GM12892 (cell line): ENCODE results near the gene MBD6.
"Not testable (repeated sequence)": the region's sequence is repeated elsewhere in the genome, so short reads cannot be mapped to it uniquely, and the experiment has no call there.

Experiments
- DNase-seq: peaks from one replicate; pipeline ENCODE4 v3.0.0; 2011; ENCODE audit not compliant: insufficient read length
- FAIRE-seq: peaks from 2 replicates; lab custom pipeline; 2011; peaks lifted over from hg19 to GRCh38; lab: Jason Lieb, UNC
- POLR2A ChIP-seq: IDR thresholded peaks from 2 replicates; pipeline ENCODE4 v1.6.1; 2011; ENCODE audit warnings: low read depth, low read length, control low read depth
- POLR2AphosphoS5 ChIP-seq: IDR thresholded peaks from 2 replicates; pipeline ENCODE4 v1.6.1; 2011; ENCODE audit warnings: low read depth, low read length, control low read depth
- TAF1 ChIP-seq: IDR thresholded peaks from 2 replicates; pipeline ENCODE4 v1.6.1; 2011; ENCODE audit warnings: low read depth, mild to moderate bottlenecking, control low read depth, low read length, borderline replicate concordance

MBD6 gene

GRCh38 chr12:57496822-57497221 is 25.8 kb upstream of the MBD6 start:
- no peak for FAIRE-seq
- no peak for TF ChIP-seq POLR2AphosphoS5
- TF ChIP-seq POLR2A = no peak
- no peak for TF ChIP-seq TAF1

GRCh38 chr12:57497223-57498131 is 25.1 kb upstream of the MBD6 start:
- FAIRE-seq (no peak), DNase-seq (no peak)
- no peak for TF ChIP-seq TAF1
- no peak for TF ChIP-seq POLR2AphosphoS5
- peak; percentile 15; the same call in 1 of the 2 replicates for TF ChIP-seq POLR2A

More at GRCh38 chr12:57496822-57497221, 25.8 kb upstream of the MBD6 start:
- DNase-seq = no peak

GRCh38 chr12:57498132-57498502 is 24.5 kb upstream of the MBD6 start:
- DNase-seq = no peak
- TF ChIP-seq TAF1 (no peak), POLR2AphosphoS5 (no peak)
- FAIRE-seq = no peak

GRCh38 chr12:57498571-57498970 is 24.1 kb upstream of the MBD6 start:
- no peak for TF ChIP-seq POLR2AphosphoS5
- no peak for TF ChIP-seq POLR2A
- TF ChIP-seq TAF1 = no peak
- DNase-seq = no peak
- FAIRE-seq = no peak

- TF ChIP-seq POLR2AphosphoS5 = no peak
- no peak for TF ChIP-seq TAF1
- no peak for TF ChIP-seq POLR2A
- DNase-seq = no peak
- no peak for FAIRE-seq
Observed at GRCh38 chr12:57500213-57500612, 22.4 kb upstream of the MBD6 start.

GRCh38 chr12:57502311-57502969 is 20.2 kb upstream of the MBD6 start:
- DNase-seq, FAIRE-seq: not testable (repeated sequence)

- FAIRE-seq, DNase-seq: not testable (repeated sequence)
Observed at GRCh38 chr12:57506541-57506940, 16.1 kb upstream of the MBD6 start.

GRCh38 chr12:57507796-57508195 is 14.8 kb upstream of the MBD6 start:
- FAIRE-seq, DNase-seq: not testable (repeated sequence)

- FAIRE-seq (no peak), DNase-seq (no peak)
- TF ChIP-seq POLR2A (no peak), POLR2AphosphoS5 (no peak), TAF1 (no peak)
Observed at GRCh38 chr12:57511161-57511560, 11.5 kb upstream of the MBD6 start.

GRCh38 chr12:57511588-57512325 is 10.9 kb upstream of the MBD6 start:
- FAIRE-seq = no peak
- no peak for TF ChIP-seq POLR2AphosphoS5
- DNase-seq = no peak

GRCh38 chr12:57512665-57513064 is 10.0 kb upstream of the MBD6 start:
- FAIRE-seq (no peak), DNase-seq (no peak)
- TF ChIP-seq TAF1 (no peak), POLR2AphosphoS5 (no peak), POLR2A (no peak)

GRCh38 chr12:57513266-57513665 is 9.4 kb upstream of the MBD6 start:
- DNase-seq (no peak), FAIRE-seq (no peak)
- TF ChIP-seq POLR2AphosphoS5 = no peak

GRCh38 chr12:57513677-57514076 is 8.9 kb upstream of the MBD6 start:
- FAIRE-seq = not testable (repeated sequence)

GRCh38 chr12:57514246-57514645 is 8.4 kb upstream of the MBD6 start:
- not testable (repeated sequence) for FAIRE-seq, DNase-seq

More at GRCh38 chr12:57513677-57514076, 8.9 kb upstream of the MBD6 start:
- not testable (repeated sequence) for DNase-seq
